ENCODE measurements around the gene SSH2. TPM values are rescaled to one million over a fixed set of nuclear protein-coding genes. Genes with fewer than 3 reads are reported as not detected.

SSH2 gene
- polyA plus RNA-seq, 1 of the 3 experiments (the other 2 are of a cell fraction) = 8.8 TPM

- Histone ChIP-seq H3K4me3 (ENCODE audit: low read depth in 2 of 2, low read length in 1 of 2) (no peak overlapping the region), H3F3A (replicated peaks; ENCODE audit: insufficient read depth) (peaks cover 3% of the 10 kb centered on the region), H4K20me1 (ENCODE audit: insufficient read depth) (no peaks in the 10 kb centered on the region), H2AFZ (ENCODE audit: low read depth) (no peak overlapping the region), H3K4me1 (ENCODE audit: control insufficient read depth in 1 of 2, insufficient read depth in 2 of 2, low read depth in 1 of 2, low read length in 1 of 2) (peaks cover 14 to 16% of the 10 kb centered on the region in 2 experiments; a peak in 2 of 4 replicates), H3K27me3 (ENCODE audit: insufficient read depth) (no peaks in the 10 kb centered on the region), H3K9me2 (no peaks in the 10 kb centered on the region), H3K27ac (ENCODE audit: low read depth in 2 of 2, low read length in 1 of 2) (peak overlapping the region in 1 of 2 experiments; percentile 18; a peak in 1 of 4 replicates), H3K9ac (no peak overlapping the region), H3K79me2 (ENCODE audit: insufficient read depth) (0 out of 2 replicates have a peak, but pooled peaks cover 3% of the 10 kb centered on the region), H3K4me2 (no peak overlapping the region), H3K36me3 (replicated peaks in 1 of 2; ENCODE audit: control insufficient read depth in 1 of 2, insufficient read depth in 2 of 2, low read length in 1 of 2) (no peaks in the 10 kb centered on the region), H3K9me3 (no peaks in the 10 kb centered on the region)
- ChIA-PET POLR2A (no interaction called here), CTCF (interaction anchor here (1.2 kb wide), 1 partner anchor 33 kb away, joined by 5 read pairs; no protein-coding TSS in a partner anchor)
- no peak for TF ChIP-seq MAX (IDR thresholded peaks at IDR 0.05; ENCODE audit: low read depth)
- TF ChIP-seq RXRA (IDR thresholded peaks at IDR 0.05; ENCODE audit: borderline replicate concordance, low read depth) = no peak
- no peak for TF ChIP-seq GATA2 (CRISPR knock-in tag; IDR thresholded peaks at IDR 0.05)
- peak; percentile 34; the same call in 1 of the 2 replicates for TF ChIP-seq FOSL2 (IDR thresholded peaks at IDR 0.05; ENCODE audit: borderline replicate concordance, low read depth)
- no peak for TF ChIP-seq EP300 (IDR thresholded peaks at IDR 0.05; ENCODE audit: borderline replicate concordance in 1 of 2, low read depth in 1 of 2, low read length in 1 of 2)
- no peak for TF ChIP-seq JUND (IDR thresholded peaks at IDR 0.05)
- no peak for TF ChIP-seq PBX3 (IDR thresholded peaks at IDR 0.05)
- no peak for TF ChIP-seq MEF2A (IDR thresholded peaks at IDR 0.05; ENCODE audit: borderline replicate concordance, low read depth)
- no peak for TF ChIP-seq RCOR1 (IDR thresholded peaks at IDR 0.05; ENCODE audit: low read length)
- DNase-seq = no peak
Observed at GRCh38 chr17:29840884-29841283, 89.1 kb downstream of the SSH2 start.

GRCh38 chr17:29839656-29840055 lies 90.4 kb downstream of the SSH2 start:
- Histone ChIP-seq H3K4me3 (ENCODE audit: low read depth in 2 of 2, low read length in 1 of 2) (no peak overlapping the region), H3K9me2 (no peaks in the 10 kb centered on the region), H3K4me2 (no peak overlapping the region), H3K27ac (ENCODE audit: low read depth in 2 of 2, low read length in 1 of 2) (no peak overlapping the region), H3K9me3 (no peaks in the 10 kb centered on the region), H3K9ac (no peak overlapping the region), H3K4me1 (ENCODE audit: control insufficient read depth in 1 of 2, insufficient read depth in 2 of 2, low read depth in 1 of 2, low read length in 1 of 2) (peaks cover 10 to 12% of the 10 kb centered on the region in 2 experiments; a peak in 2 of 4 replicates), H3K79me2 (ENCODE audit: insufficient read depth) (0 out of 2 replicates have a peak, but pooled peaks cover 3% of the 10 kb centered on the region), H2AFZ (ENCODE audit: low read depth) (no peak overlapping the region), H3F3A (replicated peaks; ENCODE audit: insufficient read depth) (peaks cover 3% of the 10 kb centered on the region), H3K27me3 (ENCODE audit: insufficient read depth) (no peaks in the 10 kb centered on the region), H3K36me3 (replicated peaks in 1 of 2; ENCODE audit: control insufficient read depth in 1 of 2, insufficient read depth in 2 of 2, low read length in 1 of 2) (no peaks in the 10 kb centered on the region), H4K20me1 (ENCODE audit: insufficient read depth) (no peaks in the 10 kb centered on the region)
- 81% methylated on average over 1 of the region's 1 CpG for WGBS (ENCODE audit: low lambda C conversion rate)
- DNase-seq = no peak
- POLR2A ChIA-PET = no interaction called here
- CTCF ChIA-PET = interaction anchor here (0.7 to 1.6 kb wide), 4 partner anchors 10 to 92 kb away, joined by 3 to 6 read pairs (median 4); no protein-coding TSS in a partner anchor
- TF ChIP-seq RCOR1 (IDR thresholded peaks at IDR 0.05; ENCODE audit: low read length) = no peak
- no peak for TF ChIP-seq EP300 (IDR thresholded peaks at IDR 0.05; ENCODE audit: borderline replicate concordance in 1 of 2, low read depth in 1 of 2, low read length in 1 of 2)
- no peak for TF ChIP-seq YY1 (IDR thresholded peaks at IDR 0.05; ENCODE audit: low read depth)
- TF ChIP-seq TAF1 (IDR thresholded peaks at IDR 0.05; ENCODE audit: borderline replicate concordance, low read depth, low read length) = no peak
- TF ChIP-seq USF1 (IDR thresholded peaks at IDR 0.05; ENCODE audit: borderline replicate concordance, low read depth) = no peak
- TF ChIP-seq CHD2 (IDR thresholded peaks at IDR 0.05; ENCODE audit: low read length, partially characterized antibody) = no peak
- TF ChIP-seq REST (IDR thresholded peaks at IDR 0.05; ENCODE audit: low read depth, low read length) = no peak
- no peak for TF ChIP-seq ZBTB33 (IDR thresholded peaks at IDR 0.05; ENCODE audit: borderline replicate concordance, low read depth)
- no peak for TF ChIP-seq GATA2 (CRISPR knock-in tag; IDR thresholded peaks at IDR 0.05)
- TF ChIP-seq TEAD4 (IDR thresholded peaks at IDR 0.05; ENCODE audit: borderline replicate concordance, insufficient read depth) = no peak
- TF ChIP-seq RFX5 (IDR thresholded peaks at IDR 0.05; ENCODE audit: low read length) = no peak

Data from SK-N-SH (cell line).